Stimulated activated CD4-positive, alpha-beta T cell treated with anti-CD3 and anti-CD28 coated beads, Interleukin-1b, Interleukin-23, amount 100 ng/mL, for 24 hours (primary cell): ENCODE measurements around the gene SENP6.
A peak's percentile ranks its signal among the peaks of the same experiment; 100 is the strongest.
"Not testable (repeated sequence)": the region's sequence is repeated elsewhere in the genome, so short reads cannot be mapped to it uniquely, and the experiment has no call there.

Source experiments
- DNase-seq, 4 experiments: peaks; one replicate each; pipeline ENCODE4 v3.0.0-alpha.2; 2020; ENCODE audit warnings: low read depth in 4 of 4, low spot score in 1 of 4

Gene SENP6

GRCh38 chr6:75601304-75602245 is at the start of gene SENP6:
Gene SENP6 (plus strand): TSS chr6:75601880. CDS start chr6:75602525, 645 bp downstream.
- DNase-seq: peak; percentile 36 to 62 (median 52)

- no peak for DNase-seq
These were observed 45.4 kb upstream of the SENP6 start for GRCh38 chr6:75556240-75556639.

- no peak for DNase-seq
These were observed 44.6 kb upstream of the SENP6 start for GRCh38 chr6:75557068-75557467.

- DNase-seq: no peak
These were observed 38.6 kb upstream of the SENP6 start for GRCh38 chr6:75563032-75563431.

- no peak for DNase-seq
These were observed 35.4 kb upstream of the SENP6 start for GRCh38 chr6:75566137-75566767.

- DNase-seq: no peak
These were observed 33.6 kb upstream of the SENP6 start for GRCh38 chr6:75568100-75568499.

GRCh38 chr6:75568965-75569364 is 32.7 kb upstream of the SENP6 start:
- no peak for DNase-seq

GRCh38 chr6:75570671-75571070 is 31.0 kb upstream of the SENP6 start:
- DNase-seq: not testable (repeated sequence)

GRCh38 chr6:75572072-75572471 is 29.6 kb upstream of the SENP6 start:
- no peak for DNase-seq

GRCh38 chr6:75579951-75580350 is 21.7 kb upstream of the SENP6 start:
- DNase-seq: no peak

GRCh38 chr6:75581231-75581630 is 20.4 kb upstream of the SENP6 start:
- no peak for DNase-seq

GRCh38 chr6:75584552-75584951 is 17.1 kb upstream of the SENP6 start:
- not testable (repeated sequence) for DNase-seq

- DNase-seq: no peak
These were observed 12.7 kb upstream of the SENP6 start for GRCh38 chr6:75588948-75589347.

GRCh38 chr6:75590370-75590769 is 11.3 kb upstream of the SENP6 start:
- no peak for DNase-seq

- not testable (repeated sequence) for DNase-seq
These were observed 5.3 kb upstream of the SENP6 start for GRCh38 chr6:75596380-75596779.

- no peak for DNase-seq
These were observed 912 bp upstream of the SENP6 start for GRCh38 chr6:75600768-75601167.

- DNase-seq: peak; percentile 38 to 49 (median 44)
These were observed 796 bp downstream of the SENP6 start for GRCh38 chr6:75602246-75603105.

GRCh38 chr6:75603106-75603420 is 1.4 kb downstream of the SENP6 start:
- no peak for DNase-seq

- no peak for DNase-seq
These were observed 2.6 kb downstream of the SENP6 start for GRCh38 chr6:75604294-75604693.

GRCh38 chr6:75605635-75606034 is 4.0 kb downstream of the SENP6 start:
- no peak for DNase-seq

GRCh38 chr6:75608304-75608703 is 6.6 kb downstream of the SENP6 start:
- no peak for DNase-seq
